ENCODE results near the gene SNU13.
"Not testable (repeated sequence)": the region's sequence is repeated elsewhere in the genome, so short reads cannot be mapped to it uniquely, and the experiment has no call there.

The SNU13 gene

GRCh38 chr22:41699264-41700107, 10.8 kb upstream of the SNU13 start, which contains the start of gene MEI1:
Gene MEI1 (plus strand): TSS chr22:41699503. CDS start chr22:41699539, 36 bp downstream.
- Histone ChIP-seq H3K4me1 (ENCODE audit: control insufficient read depth in 1 of 2, insufficient read depth in 2 of 2, low read length in 2 of 2) (peaks cover 15 to 17% of the 10 kb centered on the region in 2 donors), H3K9me3 (ENCODE audit: control insufficient read depth in 1 of 2, low read length in 2 of 2) (no peaks in the 10 kb centered on the region), H3K27ac (ENCODE audit: low read depth, low read length) (no peak within 1 kb of the TSS), H3K36me3 (ENCODE audit: control insufficient read depth in 1 of 2, insufficient read depth in 2 of 2, low read length in 2 of 2) (peaks cover 0 to under 1% of the 10 kb centered on the region in 2 donors), H3K9ac (ENCODE audit: low read depth in 1 of 2, low read length in 2 of 2) (no peak within 1 kb of the TSS), H3K27me3 (ENCODE audit: control insufficient read depth in 1 of 2, insufficient read depth in 2 of 2, low read length in 2 of 2) (no peaks in the 10 kb centered on the region), H3K4me3 (ENCODE audit: low read depth in 1 of 2, low read length in 2 of 2) (no peak within 1 kb of the TSS)

DNA sequence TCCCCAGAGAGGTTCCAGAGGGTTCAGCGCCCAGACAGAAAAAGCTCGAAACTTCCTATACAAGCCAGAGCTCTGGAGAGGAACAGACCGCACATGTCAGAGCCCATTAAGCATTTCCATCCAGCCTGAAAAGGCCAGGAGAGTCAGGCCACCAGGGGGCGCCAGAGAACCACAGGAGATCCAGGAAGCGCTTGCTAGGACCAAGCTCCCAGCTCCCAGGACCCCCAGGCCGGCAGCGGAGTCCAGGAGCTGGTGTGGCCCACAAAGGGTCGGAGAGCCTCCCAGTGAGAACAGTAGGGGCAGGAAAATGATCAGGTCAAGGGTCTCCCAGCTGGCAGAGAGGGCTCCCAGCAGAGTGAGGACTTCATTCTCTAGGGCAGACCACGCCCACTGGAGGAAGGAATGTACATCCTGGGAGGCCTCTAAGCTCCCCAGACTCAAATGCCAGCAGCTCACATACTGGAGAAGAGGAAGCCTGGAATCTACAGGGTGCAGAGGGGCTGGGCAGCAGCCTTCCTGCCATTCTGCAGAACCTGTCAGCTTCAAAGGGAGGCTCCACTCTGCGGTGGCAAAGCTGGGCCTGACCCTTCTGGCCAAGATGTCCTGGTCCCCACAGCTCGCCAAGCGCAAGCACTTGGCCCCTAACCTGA, 8.6 kb upstream of the SNU13 start:
- Histone ChIP-seq H3K27ac (ENCODE audit: low read depth, low read length) (no peak overlapping the region), H3K4me3 (ENCODE audit: low read depth in 1 of 2, low read length in 2 of 2) (peak overlapping the region; percentile 59), H3K9me3 (ENCODE audit: control insufficient read depth in 1 of 2, low read length in 2 of 2) (no peaks in the 10 kb centered on the region), H3K36me3 (ENCODE audit: control insufficient read depth in 1 of 2, insufficient read depth in 2 of 2, low read length in 2 of 2) (peaks cover 0 to 14% of the 10 kb centered on the region in 2 donors), H3K4me1 (ENCODE audit: control insufficient read depth in 1 of 2, insufficient read depth in 2 of 2, low read length in 2 of 2) (peaks cover 15 to 17% of the 10 kb centered on the region in 2 donors), H3K9ac (ENCODE audit: low read depth in 1 of 2, low read length in 2 of 2) (peak overlapping the region in 1 of 2 donors; percentile 39), H3K27me3 (ENCODE audit: control insufficient read depth in 1 of 2, insufficient read depth in 2 of 2, low read length in 2 of 2) (no peaks in the 10 kb centered on the region)

DNA sequence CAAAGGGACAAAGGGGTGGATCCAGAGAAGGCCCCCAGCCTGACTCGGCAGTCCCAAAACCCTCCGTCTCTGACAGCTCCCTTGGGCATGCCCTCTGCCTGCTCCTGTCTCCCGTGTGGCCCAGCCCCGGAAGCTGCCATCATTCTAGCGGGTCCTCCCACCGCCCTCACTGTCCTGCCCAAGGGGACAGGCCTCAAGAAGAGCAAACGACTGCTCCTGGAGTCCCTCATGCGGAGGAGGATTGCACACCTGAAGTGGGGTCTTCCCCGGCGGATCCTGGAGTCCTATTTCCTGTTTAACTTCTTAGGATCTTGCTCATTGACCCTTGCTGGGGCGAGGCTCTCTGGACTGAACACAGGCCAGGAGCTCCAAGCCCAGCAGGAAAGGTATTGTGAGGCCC, 8.0 kb upstream of the SNU13 start:
- Histone ChIP-seq H3K27ac (ENCODE audit: low read depth, low read length) (no peak overlapping the region), H3K4me3 (ENCODE audit: low read depth in 1 of 2, low read length in 2 of 2) (peak overlapping the region in 1 of 2 donors; percentile 59), H3K9ac (ENCODE audit: low read depth in 1 of 2, low read length in 2 of 2) (peak overlapping the region in 1 of 2 donors; percentile 39), H3K27me3 (ENCODE audit: control insufficient read depth in 1 of 2, insufficient read depth in 2 of 2, low read length in 2 of 2) (no peaks in the 10 kb centered on the region), H3K4me1 (ENCODE audit: control insufficient read depth in 1 of 2, insufficient read depth in 2 of 2, low read length in 2 of 2) (peaks cover 15 to 17% of the 10 kb centered on the region in 2 donors), H3K36me3 (ENCODE audit: control insufficient read depth in 1 of 2, insufficient read depth in 2 of 2, low read length in 2 of 2) (peaks cover 0 to 14% of the 10 kb centered on the region in 2 donors), H3K9me3 (ENCODE audit: control insufficient read depth in 1 of 2, low read length in 2 of 2) (no peaks in the 10 kb centered on the region)

GRCh38 chr22:41695211-41695610, 6.5 kb upstream of the SNU13 start:
- Histone ChIP-seq H3K9me3 (ENCODE audit: control insufficient read depth in 1 of 2, low read length in 2 of 2) (no peaks in the 10 kb centered on the region), H3K36me3 (ENCODE audit: control insufficient read depth in 1 of 2, insufficient read depth in 2 of 2, low read length in 2 of 2) (peaks cover 0 to 14% of the 10 kb centered on the region in 2 donors), H3K9ac (ENCODE audit: low read depth in 1 of 2, low read length in 2 of 2) (no peak overlapping the region), H3K27me3 (ENCODE audit: control insufficient read depth in 1 of 2, insufficient read depth in 2 of 2, low read length in 2 of 2) (no peaks in the 10 kb centered on the region), H3K4me1 (ENCODE audit: control insufficient read depth in 1 of 2, insufficient read depth in 2 of 2, low read length in 2 of 2) (peaks cover 15 to 17% of the 10 kb centered on the region in 2 donors), H3K4me3 (ENCODE audit: low read depth in 1 of 2, low read length in 2 of 2) (no peak overlapping the region), H3K27ac (ENCODE audit: low read depth, low read length) (no peak overlapping the region)

DNA sequence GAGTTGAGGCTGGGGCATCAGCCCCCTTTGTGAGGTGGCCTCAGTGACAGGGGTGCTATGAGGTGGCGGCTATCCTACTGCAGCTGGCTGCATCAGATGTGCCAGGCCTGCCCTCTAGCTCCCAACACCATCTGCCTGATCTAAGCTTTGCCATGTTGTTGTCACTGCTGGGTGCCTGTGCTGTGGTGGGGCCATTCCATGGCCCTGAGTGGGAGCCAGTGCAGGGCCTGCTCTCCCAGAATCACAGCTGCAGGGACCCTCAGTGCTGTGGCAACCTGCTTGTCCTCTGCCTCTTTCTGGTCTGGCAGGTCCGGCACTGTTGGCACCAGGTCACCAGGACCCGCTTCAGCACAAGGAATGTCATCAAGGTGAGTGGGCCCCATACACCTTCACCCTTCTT, 1.8 kb upstream of the SNU13 start:
- Histone ChIP-seq H3K36me3 (ENCODE audit: control insufficient read depth in 1 of 2, insufficient read depth in 2 of 2, low read length in 2 of 2) (peaks cover 0 to 14% of the 10 kb centered on the region in 2 donors), H3K9me3 (ENCODE audit: control insufficient read depth in 1 of 2, low read length in 2 of 2) (no peaks in the 10 kb centered on the region), H3K9ac (ENCODE audit: low read depth in 1 of 2, low read length in 2 of 2) (no peak overlapping the region), H3K4me1 (ENCODE audit: control insufficient read depth in 1 of 2, insufficient read depth in 2 of 2, low read length in 2 of 2) (peaks cover 4 to 7% of the 10 kb centered on the region in 2 donors), H3K27ac (ENCODE audit: low read depth, low read length) (no peak overlapping the region), H3K27me3 (ENCODE audit: control insufficient read depth in 1 of 2, insufficient read depth in 2 of 2, low read length in 2 of 2) (no peaks in the 10 kb centered on the region), H3K4me3 (ENCODE audit: low read depth in 1 of 2, low read length in 2 of 2) (no peak overlapping the region)

- H3K9ac ChIP-seq (ENCODE audit: low read depth in 1 of 2, low read length in 2 of 2) = peak overlapping the region; percentile 91 to 97
- H3K27ac ChIP-seq (ENCODE audit: low read depth, low read length) = peak overlapping the region; percentile 91
- H3K4me3 ChIP-seq (ENCODE audit: low read depth in 1 of 2, low read length in 2 of 2) = peak overlapping the region; percentile 94 to 97
- no peaks in the 10 kb centered on the region for H3K9me3 ChIP-seq (ENCODE audit: control insufficient read depth in 1 of 2, low read length in 2 of 2)
- H3K27me3 ChIP-seq (ENCODE audit: control insufficient read depth in 1 of 2, insufficient read depth in 2 of 2, low read length in 2 of 2) = no peaks in the 10 kb centered on the region
- H3K36me3 ChIP-seq (ENCODE audit: control insufficient read depth in 1 of 2, insufficient read depth in 2 of 2, low read length in 2 of 2) = no peaks in the 10 kb centered on the region
- H3K4me1 ChIP-seq (ENCODE audit: control insufficient read depth in 1 of 2, insufficient read depth in 2 of 2, low read length in 2 of 2) = peaks cover 4 to 7% of the 10 kb centered on the region in 2 donors
Observed at GRCh38 chr22:41687901-41688364, 734 bp downstream of the SNU13 start.

GRCh38 chr22:41686890-41687289, 1.8 kb downstream of the SNU13 start:
- not testable (repeated sequence) for H3K27me3 ChIP-seq (ENCODE audit: control insufficient read depth in 1 of 2, insufficient read depth in 2 of 2, low read length in 2 of 2); H3K36me3 ChIP-seq (ENCODE audit: control insufficient read depth in 1 of 2, insufficient read depth in 2 of 2, low read length in 2 of 2); H3K9ac ChIP-seq (ENCODE audit: low read depth in 1 of 2, low read length in 2 of 2); H3K27ac ChIP-seq (ENCODE audit: low read depth, low read length); H3K4me1 ChIP-seq (ENCODE audit: control insufficient read depth in 1 of 2, insufficient read depth in 2 of 2, low read length in 2 of 2); H3K9me3 ChIP-seq (ENCODE audit: control insufficient read depth in 1 of 2, low read length in 2 of 2)
- peak overlapping the region in 1 of 2 donors; percentile 97 for H3K4me3 ChIP-seq (ENCODE audit: low read depth in 1 of 2, low read length in 2 of 2)

DNA sequence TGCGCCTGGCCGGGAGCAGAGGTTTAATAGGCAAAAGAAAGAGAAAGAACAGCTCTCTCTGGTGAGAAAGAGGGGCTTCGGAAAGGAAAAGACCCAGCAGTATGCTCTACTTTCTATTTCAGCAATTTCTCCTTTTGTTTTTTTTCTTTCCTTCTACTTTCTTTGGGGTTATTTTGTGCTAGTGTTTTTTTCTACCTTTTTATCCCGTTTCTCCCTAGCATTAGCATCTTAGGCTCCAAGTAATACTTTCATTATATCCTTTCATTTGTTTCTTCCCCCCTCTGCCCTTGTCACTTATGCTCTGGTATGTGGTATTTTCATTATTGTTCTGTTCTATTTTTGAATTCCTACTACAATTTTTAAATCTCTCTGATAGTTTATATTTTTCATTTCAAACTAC, 4.5 kb downstream of the SNU13 start:
- Histone ChIP-seq H3K27me3 (ENCODE audit: control insufficient read depth in 1 of 2, insufficient read depth in 2 of 2, low read length in 2 of 2) (no peaks in the 10 kb centered on the region), H3K4me3 (ENCODE audit: low read depth in 1 of 2, low read length in 2 of 2) (no peak overlapping the region), H3K9me3 (ENCODE audit: control insufficient read depth in 1 of 2, low read length in 2 of 2) (no peaks in the 10 kb centered on the region), H3K27ac (ENCODE audit: low read depth, low read length) (no peak overlapping the region), H3K9ac (ENCODE audit: low read depth in 1 of 2, low read length in 2 of 2) (no peak overlapping the region), H3K36me3 (ENCODE audit: control insufficient read depth in 1 of 2, insufficient read depth in 2 of 2, low read length in 2 of 2) (peaks cover 0 to 15% of the 10 kb centered on the region in 2 donors), H3K4me1 (ENCODE audit: control insufficient read depth in 1 of 2, insufficient read depth in 2 of 2, low read length in 2 of 2) (peaks cover 4 to 12% of the 10 kb centered on the region in 2 donors)

- Histone ChIP-seq H3K4me1 (ENCODE audit: control insufficient read depth in 1 of 2, insufficient read depth in 2 of 2, low read length in 2 of 2) (peaks cover 4 to 12% of the 10 kb centered on the region in 2 donors), H3K27ac (ENCODE audit: low read depth, low read length) (no peak overlapping the region), H3K9me3 (ENCODE audit: control insufficient read depth in 1 of 2, low read length in 2 of 2) (no peaks in the 10 kb centered on the region), H3K36me3 (ENCODE audit: control insufficient read depth in 1 of 2, insufficient read depth in 2 of 2, low read length in 2 of 2) (peaks cover 2 to 18% of the 10 kb centered on the region in 2 donors), H3K4me3 (ENCODE audit: low read depth in 1 of 2, low read length in 2 of 2) (no peak overlapping the region), H3K27me3 (ENCODE audit: control insufficient read depth in 1 of 2, insufficient read depth in 2 of 2, low read length in 2 of 2) (no peaks in the 10 kb centered on the region), H3K9ac (ENCODE audit: low read depth in 1 of 2, low read length in 2 of 2) (no peak overlapping the region)
Observed at GRCh38 chr22:41683616-41684015, 5.1 kb downstream of the SNU13 start.

DNA sequence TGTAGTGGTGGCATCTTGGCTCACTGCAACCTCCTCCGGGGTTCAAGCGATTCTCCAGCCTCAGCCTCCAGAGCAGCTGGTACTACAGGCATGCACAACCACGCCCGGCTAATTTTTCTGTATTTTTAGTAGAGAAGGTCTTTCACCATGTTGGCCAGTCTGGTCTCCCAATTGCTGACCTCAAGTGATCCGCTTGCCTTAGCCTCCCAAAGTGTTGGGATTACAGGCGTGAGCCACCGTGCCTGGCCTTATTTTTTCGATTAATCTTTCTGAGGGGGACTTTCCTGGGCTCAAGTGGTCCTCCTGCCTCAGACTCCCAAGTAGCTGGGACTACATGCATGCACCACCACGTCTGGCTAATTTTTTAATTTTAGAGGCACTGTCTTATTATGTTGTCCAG, 5.6 kb downstream of the SNU13 start:
- H3K4me1 ChIP-seq (ENCODE audit: control insufficient read depth in 1 of 2, insufficient read depth in 2 of 2, low read length in 2 of 2) = peaks cover 4 to 11% of the 10 kb centered on the region in 2 donors
- peak overlapping the region in 1 of 2 donors; percentile 89 for H3K4me3 ChIP-seq (ENCODE audit: low read depth in 1 of 2, low read length in 2 of 2)
- no peak overlapping the region for H3K27ac ChIP-seq (ENCODE audit: low read depth, low read length)
- no peaks in the 10 kb centered on the region for H3K9me3 ChIP-seq (ENCODE audit: control insufficient read depth in 1 of 2, low read length in 2 of 2)
- H3K27me3 ChIP-seq (ENCODE audit: control insufficient read depth in 1 of 2, insufficient read depth in 2 of 2, low read length in 2 of 2) = no peaks in the 10 kb centered on the region
- peak overlapping the region in 1 of 2 donors; percentile 58 for H3K9ac ChIP-seq (ENCODE audit: low read depth in 1 of 2, low read length in 2 of 2)
- H3K36me3 ChIP-seq (ENCODE audit: control insufficient read depth in 1 of 2, insufficient read depth in 2 of 2, low read length in 2 of 2) = peaks cover 8 to 23% of the 10 kb centered on the region in 2 donors

Data from duodenal mucosa (tissue), 2 donors.